ENCODE data around the gene DGKB. TPM values are rescaled to one million over a fixed set of nuclear protein-coding genes. Genes with fewer than 3 reads are reported as not detected.

DGKB gene
- total RNA-seq, 3 donors from 2014 or later, result not detected

DNA sequence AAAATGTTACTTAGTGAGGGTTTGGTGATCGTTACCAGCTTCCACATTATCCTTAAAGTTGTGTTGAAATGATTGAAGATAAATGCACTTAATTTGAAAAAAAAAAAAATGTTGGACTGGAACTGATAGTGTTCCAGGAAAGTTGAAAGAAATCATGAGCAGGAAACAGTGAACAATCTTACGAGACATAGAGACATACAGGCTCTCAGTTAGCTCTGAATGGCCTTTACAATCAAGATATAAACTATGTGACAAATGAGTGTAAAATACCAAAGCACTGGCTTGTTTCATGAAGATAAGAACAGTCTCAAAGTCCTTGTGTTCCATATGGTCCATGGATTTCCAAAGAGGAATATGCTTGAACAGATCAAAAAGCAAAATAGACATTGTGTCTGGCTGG lies 483.0 kb downstream of the DGKB start:
- no peak for DNase-seq
- Mint-ChIP-seq H3K36me3 (ENCODE audit: insufficient read depth) (no peaks in the 10 kb centered on the region), H3K4me1 (ENCODE audit: low read depth) (no peaks in the 10 kb centered on the region), H3K4me3 (no peak overlapping the region), H3K27me3 (ENCODE audit: low read depth) (no peaks in the 10 kb centered on the region), H3K9me3 (no peaks in the 10 kb centered on the region)
- ATAC-seq, result no peak

DNA sequence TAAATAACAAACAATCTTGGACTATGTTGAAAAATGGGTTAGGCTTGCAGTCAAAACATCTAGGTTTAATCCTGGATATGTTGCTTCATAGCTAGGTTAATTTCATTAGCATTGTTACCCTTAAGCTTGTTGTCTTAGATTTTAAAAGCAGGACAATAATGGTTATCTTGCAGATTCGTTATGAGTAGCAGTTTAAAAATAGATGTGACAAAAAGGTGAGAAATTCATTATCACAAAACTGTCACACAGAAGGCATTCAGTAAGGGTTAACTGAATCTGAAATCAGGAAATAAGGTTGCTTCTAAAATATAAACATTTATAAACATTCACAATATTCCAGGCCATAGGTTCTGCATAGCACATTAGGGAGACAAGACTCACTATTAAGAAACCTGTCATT lies 483.9 kb downstream of the DGKB start:
- DNase-seq, result no peak
- no peak for ATAC-seq
- H3K9me3 Mint-ChIP-seq, result no peaks in the 10 kb centered on the region
- H3K36me3 Mint-ChIP-seq (ENCODE audit: insufficient read depth), result no peaks in the 10 kb centered on the region
- H3K4me1 Mint-ChIP-seq (ENCODE audit: low read depth), result no peaks in the 10 kb centered on the region
- no peak overlapping the region for H3K4me3 Mint-ChIP-seq
- no peaks in the 10 kb centered on the region for H3K27me3 Mint-ChIP-seq (ENCODE audit: low read depth)

DNA sequence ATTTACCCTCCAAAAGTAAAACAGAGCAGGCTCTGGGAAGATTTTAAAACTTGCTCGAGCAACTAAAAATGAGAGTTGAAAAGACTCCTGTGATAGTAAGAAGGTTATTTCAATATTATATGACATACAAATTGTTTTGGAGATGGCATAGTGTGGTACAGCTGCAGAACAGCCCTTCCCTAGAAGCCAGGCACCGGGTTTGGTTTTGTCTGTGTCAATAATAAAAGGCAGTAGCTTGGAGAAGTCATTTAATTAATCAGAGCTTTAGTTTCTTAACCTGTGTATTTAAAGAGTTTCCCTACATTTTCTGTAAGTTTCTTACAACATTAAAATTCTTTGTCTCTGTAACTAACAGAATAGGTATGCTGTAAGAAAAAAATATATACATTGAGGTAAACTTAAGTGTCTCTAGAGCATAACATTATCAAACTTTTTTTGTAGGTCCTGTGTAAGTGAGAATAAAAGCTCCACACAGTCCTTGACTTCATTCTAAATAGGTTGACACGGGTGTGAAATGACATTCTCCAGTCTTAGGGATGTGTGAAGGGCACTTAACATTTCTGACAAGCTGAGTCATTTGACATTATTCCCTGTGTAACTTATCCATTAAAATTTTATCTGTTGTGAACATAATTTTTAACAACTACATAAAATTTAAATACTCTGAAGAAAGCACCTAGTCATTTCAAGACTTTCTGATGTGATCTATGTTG lies 488.1 kb downstream of the DGKB start:
- Mint-ChIP-seq H3K9me3 (no peaks in the 10 kb centered on the region), H3K36me3 (ENCODE audit: insufficient read depth) (no peaks in the 10 kb centered on the region), H3K4me3 (no peak overlapping the region), H3K4me1 (ENCODE audit: low read depth) (no peaks in the 10 kb centered on the region), H3K27me3 (ENCODE audit: low read depth) (no peaks in the 10 kb centered on the region)
- DNase-seq, result no peak
- ATAC-seq, result no peak

DNA sequence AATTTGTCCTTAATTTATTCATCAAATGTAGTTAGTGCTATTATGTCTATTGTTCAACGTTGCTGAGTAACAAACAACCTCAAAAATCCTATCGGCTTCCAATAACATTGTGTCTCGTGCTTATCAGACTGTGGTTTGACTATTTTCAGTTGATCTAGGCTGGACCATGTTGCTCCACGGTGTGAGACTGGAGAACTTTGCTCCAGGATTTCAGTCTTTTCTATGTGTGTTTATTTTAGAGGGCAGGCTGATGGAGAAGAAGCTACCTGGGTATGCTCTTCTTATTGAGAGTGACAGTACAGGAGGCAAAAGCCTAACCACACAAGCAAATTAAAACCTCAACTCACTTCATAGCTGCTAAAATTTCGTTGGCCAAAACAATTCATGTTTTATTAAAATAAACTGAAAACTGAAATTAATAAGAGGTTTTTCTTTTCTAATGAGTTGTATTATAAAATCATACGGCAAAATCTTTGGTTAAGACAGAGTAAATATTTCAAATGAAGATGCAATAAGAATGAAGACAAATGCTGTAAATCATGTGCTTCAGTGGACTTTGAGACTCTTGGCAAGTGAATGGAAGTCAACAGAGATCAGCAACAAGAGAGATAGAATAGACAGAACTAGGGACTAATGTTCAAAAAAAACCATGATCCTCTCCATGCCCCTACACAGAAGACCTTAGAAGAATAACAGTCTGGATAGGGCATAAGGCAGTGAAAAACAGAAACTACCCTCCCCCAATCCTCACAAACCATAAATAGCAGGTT lies 495.1 kb downstream of the DGKB start:
- Mint-ChIP-seq H3K4me3 (no peak overlapping the region), H3K27me3 (ENCODE audit: low read depth) (no peaks in the 10 kb centered on the region), H3K9me3 (no peaks in the 10 kb centered on the region), H3K4me1 (ENCODE audit: low read depth) (no peaks in the 10 kb centered on the region), H3K36me3 (ENCODE audit: insufficient read depth) (no peaks in the 10 kb centered on the region)
- DNase-seq, result no peak
- ATAC-seq, result no peak

DNA sequence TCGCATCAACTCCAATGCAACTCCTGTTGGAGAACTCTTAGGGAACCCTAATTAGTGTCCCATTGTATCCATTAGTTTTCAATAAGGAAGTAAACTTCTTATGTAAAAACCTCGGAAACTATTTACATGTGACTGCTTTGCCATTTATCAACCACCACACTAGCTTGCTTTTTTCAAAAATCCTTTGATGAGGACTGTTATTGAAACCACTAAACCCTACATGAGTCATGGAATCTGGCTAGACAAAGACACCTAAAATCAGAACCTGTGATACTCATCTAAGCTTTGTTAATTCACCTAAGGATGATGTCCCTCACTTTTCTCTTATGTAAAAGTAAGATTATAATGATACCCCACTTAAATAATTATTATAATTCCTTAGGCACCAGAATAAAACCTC lies 499.0 kb downstream of the DGKB start:
- Mint-ChIP-seq H3K4me1 (ENCODE audit: low read depth) (no peaks in the 10 kb centered on the region), H3K9me3 (no peaks in the 10 kb centered on the region), H3K36me3 (ENCODE audit: insufficient read depth) (no peaks in the 10 kb centered on the region), H3K27me3 (ENCODE audit: low read depth) (no peaks in the 10 kb centered on the region), H3K4me3 (no peak overlapping the region)
- ATAC-seq (no peak), DNase-seq (no peak)

DNA sequence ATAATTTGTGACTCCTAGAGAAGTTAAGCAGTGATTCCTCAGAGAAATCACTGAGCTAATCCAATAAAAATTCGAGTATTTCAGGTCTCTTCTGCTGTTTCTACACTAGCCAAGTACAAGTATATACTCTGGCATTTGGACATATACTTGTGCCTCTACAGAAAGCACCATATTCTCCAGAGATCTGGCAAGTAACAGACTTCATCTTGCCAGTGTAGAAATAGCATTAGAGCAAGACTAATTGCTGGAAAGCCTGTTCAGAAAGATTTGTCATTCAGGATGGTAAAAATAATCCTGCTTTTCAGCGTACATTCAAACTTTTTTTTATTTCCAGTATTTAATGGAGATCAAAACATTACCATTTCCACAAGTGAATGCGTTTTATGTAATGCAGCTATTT lies 502.3 kb downstream of the DGKB start:
- Mint-ChIP-seq H3K27me3 (ENCODE audit: low read depth) (no peaks in the 10 kb centered on the region), H3K36me3 (ENCODE audit: insufficient read depth) (no peaks in the 10 kb centered on the region), H3K4me3 (no peak overlapping the region), H3K9me3 (no peaks in the 10 kb centered on the region), H3K4me1 (ENCODE audit: low read depth) (no peaks in the 10 kb centered on the region)
- ATAC-seq, result no peak
- DNase-seq, result no peak

DNA sequence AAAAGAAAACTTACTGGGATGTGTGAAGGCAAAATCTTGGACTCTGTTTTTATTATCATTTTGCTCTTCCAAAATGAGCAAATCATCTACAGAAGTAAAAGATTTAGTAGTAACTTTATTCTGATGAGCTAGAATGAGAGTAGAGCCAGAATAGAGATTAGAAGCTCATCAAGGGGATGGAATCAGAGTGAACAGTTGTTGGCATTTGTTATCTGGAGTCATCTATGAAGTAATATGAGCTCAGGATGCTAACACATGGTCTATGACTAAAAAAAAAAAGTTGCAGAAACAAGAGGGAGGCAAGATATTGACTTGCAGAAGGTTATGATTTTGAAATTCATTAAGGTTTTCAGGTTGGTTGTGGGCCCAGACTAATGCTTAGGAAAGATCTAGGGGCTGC lies 504.0 kb downstream of the DGKB start:
- no peak for DNase-seq
- ATAC-seq, result no peak
- no peaks in the 10 kb centered on the region for H3K9me3 Mint-ChIP-seq
- H3K4me3 Mint-ChIP-seq, result no peak overlapping the region
- H3K36me3 Mint-ChIP-seq (ENCODE audit: insufficient read depth), result no peaks in the 10 kb centered on the region
- H3K4me1 Mint-ChIP-seq (ENCODE audit: low read depth), result no peaks in the 10 kb centered on the region
- no peaks in the 10 kb centered on the region for H3K27me3 Mint-ChIP-seq (ENCODE audit: low read depth)

DNA sequence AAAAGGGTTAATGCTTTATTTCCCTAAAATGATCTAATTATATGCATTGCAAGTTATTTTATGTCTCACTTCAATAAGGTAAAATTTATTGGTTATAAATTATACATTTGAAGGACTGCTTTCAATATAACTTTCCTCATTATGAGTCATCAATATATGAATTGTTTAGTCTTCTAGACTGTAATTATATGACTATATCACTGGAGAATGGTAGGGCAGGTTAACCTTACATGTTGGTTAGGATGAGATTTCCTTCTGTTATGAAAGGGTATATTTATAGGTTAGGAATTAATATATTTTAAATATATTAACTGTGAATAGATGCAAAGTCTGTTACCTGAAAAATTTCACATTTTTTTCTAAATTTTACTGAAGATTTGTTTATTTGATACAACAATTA lies 506.7 kb downstream of the DGKB start:
- Mint-ChIP-seq H3K27me3 (ENCODE audit: low read depth) (no peaks in the 10 kb centered on the region), H3K36me3 (ENCODE audit: insufficient read depth) (no peaks in the 10 kb centered on the region), H3K4me1 (ENCODE audit: low read depth) (no peaks in the 10 kb centered on the region), H3K4me3 (no peak overlapping the region), H3K9me3 (no peaks in the 10 kb centered on the region)
- no peak for DNase-seq
- no peak for ATAC-seq

DNA sequence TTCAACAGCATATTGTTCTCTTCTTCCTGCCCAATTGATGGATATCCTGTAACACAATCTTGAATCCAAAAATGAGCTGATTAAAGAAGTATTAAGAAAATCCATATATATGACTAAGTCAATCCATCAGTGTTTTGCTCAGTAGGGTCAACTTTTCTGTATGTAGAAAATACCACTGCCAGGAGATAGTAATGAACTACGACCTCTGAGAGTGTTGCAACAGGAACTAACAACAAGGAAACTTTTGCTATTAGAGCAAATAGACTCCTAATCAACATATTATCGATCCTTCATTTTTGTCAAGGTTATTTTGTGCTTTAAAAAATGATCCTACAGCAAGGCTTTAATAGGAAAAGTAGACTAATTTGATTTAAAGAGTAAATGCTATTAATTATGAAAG lies 507.8 kb downstream of the DGKB start:
- DNase-seq (no peak), ATAC-seq (no peak)
- H3K4me1 Mint-ChIP-seq (ENCODE audit: low read depth), result no peaks in the 10 kb centered on the region
- no peak overlapping the region for H3K4me3 Mint-ChIP-seq
- no peaks in the 10 kb centered on the region for H3K36me3 Mint-ChIP-seq (ENCODE audit: insufficient read depth)
- no peaks in the 10 kb centered on the region for H3K27me3 Mint-ChIP-seq (ENCODE audit: low read depth)
- no peaks in the 10 kb centered on the region for H3K9me3 Mint-ChIP-seq

DNA sequence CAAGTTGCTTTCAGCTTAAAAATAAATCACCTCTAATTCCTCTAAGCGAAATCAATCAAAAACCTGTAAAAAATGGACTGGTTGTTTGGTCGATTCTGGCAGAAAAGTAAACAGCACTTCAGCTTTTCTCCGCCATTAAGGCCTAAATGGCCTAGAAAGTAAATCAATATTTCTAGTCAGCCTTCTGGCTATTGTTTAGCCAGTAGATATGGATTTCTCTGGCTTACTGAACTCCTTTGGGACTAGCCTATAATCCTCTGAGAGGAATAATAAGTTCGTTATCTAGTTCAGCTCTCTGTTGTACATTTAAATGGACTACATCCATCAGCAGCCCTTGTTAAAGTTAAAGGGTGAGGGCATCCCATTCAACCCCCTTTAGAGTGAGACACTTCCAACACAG lies 513.0 kb downstream of the DGKB start:
- no peaks in the 10 kb centered on the region for H3K4me1 Mint-ChIP-seq (ENCODE audit: low read depth)
- ATAC-seq, result no peak
- no peak overlapping the region for H3K4me3 Mint-ChIP-seq
- H3K36me3 Mint-ChIP-seq (ENCODE audit: insufficient read depth), result no peaks in the 10 kb centered on the region
- no peaks in the 10 kb centered on the region for H3K27me3 Mint-ChIP-seq (ENCODE audit: low read depth)
- H3K9me3 Mint-ChIP-seq, result no peaks in the 10 kb centered on the region
- no peak for DNase-seq

DNA sequence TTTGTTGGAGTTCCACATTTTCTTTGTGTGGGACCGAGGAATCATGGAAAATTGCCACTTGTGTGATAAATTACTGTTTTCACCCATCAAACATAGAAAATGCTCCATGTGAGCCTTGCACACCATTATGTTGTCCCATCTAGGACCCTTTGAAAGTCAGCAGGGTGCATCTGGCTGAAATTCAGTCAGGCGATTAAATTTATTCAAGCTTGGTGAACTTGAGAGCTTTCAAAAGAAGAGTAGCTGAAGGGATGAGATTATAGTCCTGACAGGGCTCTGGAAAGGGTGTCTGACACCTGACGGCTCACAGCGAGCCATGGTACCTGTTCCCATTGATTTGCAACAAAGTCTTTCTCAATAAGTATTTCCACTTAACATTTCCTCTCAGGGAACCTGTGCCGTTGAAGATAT lies 513.4 kb downstream of the DGKB start:
- no peaks in the 10 kb centered on the region for H3K9me3 Mint-ChIP-seq
- H3K4me3 Mint-ChIP-seq, result no peak overlapping the region

DNA sequence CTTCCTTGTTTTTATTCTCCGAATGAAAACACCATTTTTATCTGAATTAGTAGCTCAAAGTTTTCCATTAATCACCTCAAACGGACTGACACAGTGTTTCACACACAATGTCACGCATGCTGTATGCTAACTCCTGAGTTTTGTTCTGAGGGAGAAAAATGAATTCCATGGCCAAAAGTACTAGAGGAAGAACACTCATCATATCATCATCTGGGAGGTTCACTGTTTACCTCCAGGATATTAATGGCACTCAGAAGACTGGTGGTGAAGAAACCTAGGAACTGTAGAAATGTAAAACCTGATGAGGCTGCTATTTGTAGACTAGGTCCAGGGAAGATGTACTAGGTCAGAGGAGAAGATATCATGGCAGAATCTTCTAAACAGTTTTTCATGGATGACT lies 517.5 kb downstream of the DGKB start:
- H3K9me3 Mint-ChIP-seq, result no peaks in the 10 kb centered on the region
- DNase-seq (no peak), ATAC-seq (no peak)
- H3K4me1 Mint-ChIP-seq (ENCODE audit: low read depth), result no peaks in the 10 kb centered on the region
- H3K27me3 Mint-ChIP-seq (ENCODE audit: low read depth), result no peaks in the 10 kb centered on the region
- H3K36me3 Mint-ChIP-seq (ENCODE audit: insufficient read depth), result no peaks in the 10 kb centered on the region
- H3K4me3 Mint-ChIP-seq, result no peak overlapping the region

More for the DNA sequence above, 513.4 kb downstream of the DGKB start:
- Mint-ChIP-seq H3K27me3 (ENCODE audit: low read depth) (no peaks in the 10 kb centered on the region), H3K36me3 (ENCODE audit: insufficient read depth) (no peaks in the 10 kb centered on the region), H3K4me1 (ENCODE audit: low read depth) (no peaks in the 10 kb centered on the region)
- ATAC-seq, result no peak
- no peak for DNase-seq

DNA sequence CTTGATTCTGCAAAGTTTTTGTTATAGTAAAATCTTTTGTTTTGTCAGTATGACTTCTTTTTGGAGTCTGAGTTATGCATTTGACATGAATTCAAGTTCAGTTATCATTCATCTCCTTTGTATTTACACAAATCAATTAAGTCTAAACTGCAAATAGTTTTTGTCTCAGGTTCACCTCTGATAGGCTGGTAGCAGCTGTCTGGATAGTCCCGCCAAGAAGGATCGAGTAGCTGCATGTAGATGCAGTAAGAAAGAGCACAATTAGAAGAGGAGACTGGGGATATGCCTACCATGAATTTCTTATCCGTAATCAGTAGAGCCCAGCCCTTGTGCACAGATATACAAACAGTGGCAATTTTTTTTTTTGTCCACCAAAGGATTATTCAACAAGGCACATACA lies 520.6 kb downstream of the DGKB start:
- no peaks in the 10 kb centered on the region for H3K27me3 Mint-ChIP-seq (ENCODE audit: low read depth)
- ATAC-seq (no peak), DNase-seq (no peak)
- no peak overlapping the region for H3K4me3 Mint-ChIP-seq
- no peaks in the 10 kb centered on the region for H3K4me1 Mint-ChIP-seq (ENCODE audit: low read depth)
- H3K36me3 Mint-ChIP-seq (ENCODE audit: insufficient read depth), result no peaks in the 10 kb centered on the region
- H3K9me3 Mint-ChIP-seq, result no peaks in the 10 kb centered on the region

DNA sequence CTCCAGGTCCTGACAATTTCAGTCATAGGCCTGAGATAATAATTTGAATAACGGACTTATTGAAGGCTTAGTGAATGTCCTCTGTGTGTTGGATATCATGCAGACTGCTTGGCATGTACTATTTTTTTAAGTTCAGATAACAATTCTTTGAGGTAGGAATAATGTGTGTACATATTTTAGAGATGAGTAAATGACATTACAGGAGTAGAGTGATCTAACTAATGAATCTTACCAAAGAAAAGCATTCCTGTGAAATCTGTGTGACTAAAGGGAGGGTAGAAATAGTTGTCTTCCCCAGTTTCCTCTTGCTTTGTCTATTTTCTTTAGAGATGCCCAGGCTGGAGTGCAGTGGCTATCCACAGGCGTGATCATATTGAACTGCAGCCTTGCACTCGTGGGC lies 521.2 kb downstream of the DGKB start:
- H3K9me3 Mint-ChIP-seq, result no peaks in the 10 kb centered on the region
- H3K4me3 Mint-ChIP-seq, result no peak overlapping the region
- no peaks in the 10 kb centered on the region for H3K27me3 Mint-ChIP-seq (ENCODE audit: low read depth)
- no peaks in the 10 kb centered on the region for H3K36me3 Mint-ChIP-seq (ENCODE audit: insufficient read depth)
- no peak for DNase-seq
- no peak for ATAC-seq
- no peaks in the 10 kb centered on the region for H3K4me1 Mint-ChIP-seq (ENCODE audit: low read depth)

DNA sequence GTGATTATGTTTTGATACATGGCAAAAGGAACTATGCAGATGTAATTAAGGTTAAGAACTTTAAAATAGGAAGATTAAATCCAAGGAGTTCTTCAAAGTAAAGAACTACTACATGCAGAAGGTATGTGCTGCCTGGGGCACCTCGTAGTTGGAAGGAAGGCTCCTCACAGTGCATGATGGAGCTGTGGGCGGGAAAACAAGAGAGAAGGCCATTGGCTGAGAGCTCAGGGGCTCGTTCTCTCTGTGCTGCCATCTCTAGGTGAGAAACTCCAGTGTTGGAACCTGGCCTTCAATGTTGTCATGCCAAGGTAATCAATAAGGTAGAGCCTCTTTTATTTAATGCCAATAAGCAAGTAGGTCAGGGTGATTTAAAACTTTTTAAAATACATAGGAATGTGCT lies 521.7 kb downstream of the DGKB start:
- H3K27me3 Mint-ChIP-seq (ENCODE audit: low read depth), result no peaks in the 10 kb centered on the region
- H3K9me3 Mint-ChIP-seq, result no peaks in the 10 kb centered on the region
- H3K4me1 Mint-ChIP-seq (ENCODE audit: low read depth), result no peaks in the 10 kb centered on the region
- ATAC-seq, result no peak
- H3K4me3 Mint-ChIP-seq, result no peak overlapping the region
- H3K36me3 Mint-ChIP-seq (ENCODE audit: insufficient read depth), result no peaks in the 10 kb centered on the region
- DNase-seq, result no peak
